Activated T-cell treated with anti-CD3 and anti-CD28 coated beads, Interleukin-2, amount 50 U/mL, for 48 hours (primary cell): ENCODE results near the gene ANKRD30BL.
"Not testable (repeated sequence)": the region's sequence is repeated elsewhere in the genome, so short reads cannot be mapped to it uniquely, and the experiment has no call there.

ENCODE experiments used
- DNase-seq, 2 experiments: peaks; one replicate each; pipeline ENCODE4 v3.0.0-alpha.2; 2020

The ANKRD30BL gene, protein sequence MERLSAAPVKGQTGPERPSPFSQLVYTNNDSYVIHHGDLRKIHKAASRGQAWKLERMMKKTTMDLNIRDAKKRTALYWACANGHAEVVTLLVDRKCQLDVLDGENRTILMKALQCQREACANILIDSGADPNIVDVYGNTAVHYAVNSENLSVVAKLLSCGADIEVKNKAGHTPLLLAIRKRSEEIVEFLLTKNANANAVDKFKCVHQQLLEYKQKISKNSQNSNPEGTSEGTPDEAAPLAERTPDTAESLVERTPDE

DNA sequence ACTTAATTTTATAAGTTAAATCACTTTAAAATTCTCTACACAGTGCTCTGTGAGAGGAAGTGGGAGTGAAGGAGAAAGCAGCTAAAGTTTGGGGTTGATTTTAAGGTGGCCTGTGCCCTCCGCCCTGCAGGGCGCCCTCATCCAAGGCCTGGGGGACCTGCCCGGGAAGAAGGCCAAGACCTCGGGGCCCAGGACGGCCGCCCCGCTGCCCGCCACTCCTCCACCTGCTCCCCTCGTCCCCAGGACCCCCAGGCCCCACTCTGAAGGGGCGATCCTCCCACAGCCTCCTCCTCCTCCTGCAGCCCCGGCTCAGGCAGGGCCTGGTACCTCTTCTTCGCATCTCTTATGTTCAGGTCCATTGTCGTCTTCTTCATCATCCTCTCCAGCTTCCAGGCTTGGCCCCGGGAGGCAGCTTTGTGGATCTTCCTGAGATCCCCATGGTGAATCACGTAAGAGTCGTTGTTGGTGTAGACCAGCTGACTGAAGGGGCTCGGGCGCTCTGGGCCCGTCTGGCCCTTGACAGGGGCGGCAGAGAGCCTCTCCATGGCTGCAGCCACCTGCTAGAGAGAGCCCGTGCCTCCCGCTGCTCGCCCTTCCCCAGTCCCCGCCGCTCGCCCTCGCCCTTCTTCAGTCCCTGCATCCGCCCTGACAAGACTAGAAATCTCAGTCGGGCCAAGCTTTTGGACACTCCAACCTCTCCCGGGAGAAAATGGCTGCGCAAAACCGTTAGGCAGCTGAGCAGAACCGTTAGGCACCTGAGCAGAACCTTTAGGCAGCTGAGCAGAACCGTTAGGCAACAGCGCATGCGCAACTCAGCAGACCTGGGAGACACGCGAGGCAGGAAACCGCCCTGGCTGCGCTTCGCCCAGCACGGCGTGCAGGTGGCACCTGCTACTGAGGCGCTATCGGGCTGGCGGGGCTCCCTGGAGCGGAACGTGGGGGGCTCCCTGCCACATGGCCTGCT, at the start of gene ANKRD30BL:
Gene ANKRD30BL, minus strand, starts transcription at position 792 of the 964 bp plus-strand sequence. Its CDS starts 247 bp downstream, at position 545.
- not testable (repeated sequence) for DNase-seq

DNA sequence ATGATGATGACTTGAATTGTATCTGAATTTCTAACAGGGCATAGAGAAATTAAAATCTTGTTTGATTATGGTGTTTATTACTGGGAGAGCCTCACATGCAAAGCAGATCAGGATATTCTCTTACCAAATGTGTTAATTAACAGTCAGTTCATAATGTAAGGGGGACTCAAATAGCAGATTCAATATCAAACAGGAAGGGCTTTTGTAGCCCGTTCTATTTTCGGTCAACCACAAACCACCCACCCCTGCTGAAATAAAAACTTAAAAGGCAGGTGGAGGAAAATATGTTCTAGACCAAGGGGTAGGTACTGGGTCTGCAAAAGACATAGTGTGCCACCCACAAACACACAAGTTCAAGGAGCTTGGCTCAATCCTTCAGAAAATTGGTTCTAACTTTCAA, 41.1 kb upstream of the ANKRD30BL start:
- not testable (repeated sequence) for DNase-seq

GRCh38 chr2:132192854-132193253, 31.1 kb upstream of the ANKRD30BL start:
- DNase-seq: not testable (repeated sequence)

DNA sequence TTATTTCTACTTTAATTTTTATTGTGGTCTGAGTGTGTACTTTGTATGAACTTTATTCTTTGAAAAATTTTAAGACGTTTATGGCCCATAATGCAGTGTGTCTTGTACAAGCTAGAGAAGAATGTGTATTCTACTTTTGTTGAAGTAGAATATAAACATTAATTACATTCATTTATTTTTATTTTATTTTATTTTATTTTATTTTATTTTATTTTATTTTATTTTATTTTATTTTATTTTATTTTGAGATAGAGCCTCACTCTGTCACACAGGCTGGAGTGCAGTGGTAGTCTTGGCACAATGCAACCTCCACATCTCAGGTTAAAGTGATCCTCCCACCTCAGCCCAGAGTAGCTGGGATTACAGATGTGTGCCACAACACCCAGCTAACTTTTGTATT, 5.3 kb upstream of the ANKRD30BL start:
- DNase-seq: not testable (repeated sequence)

- DNase-seq: not testable (repeated sequence)
Measured at GRCh38 chr2:132162125-132162660, 441 bp upstream of the ANKRD30BL start.

DNA sequence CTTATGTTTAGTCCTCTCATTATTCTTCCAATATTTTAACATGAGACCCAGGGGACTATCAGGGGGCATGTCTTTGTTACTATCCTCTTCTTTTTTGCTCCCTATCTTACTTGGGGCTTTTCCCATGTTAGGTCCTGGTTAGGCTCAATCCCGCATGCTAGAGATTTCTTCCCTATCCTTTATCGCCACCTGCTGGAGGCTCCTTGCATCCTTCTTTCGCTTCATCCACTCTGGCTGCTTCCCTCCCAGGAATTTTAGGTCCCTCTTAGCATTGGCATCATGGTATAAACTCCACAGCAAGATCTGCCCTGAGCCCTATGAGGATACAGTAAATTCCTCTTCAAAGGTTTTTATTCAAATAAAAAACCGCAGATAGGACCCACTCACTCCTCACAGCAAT, 15.0 kb downstream of the ANKRD30BL start:
- peak; percentile 31 to 45 for DNase-seq
